Measurements from ENCODE around the gene AOAH.

DNA sequence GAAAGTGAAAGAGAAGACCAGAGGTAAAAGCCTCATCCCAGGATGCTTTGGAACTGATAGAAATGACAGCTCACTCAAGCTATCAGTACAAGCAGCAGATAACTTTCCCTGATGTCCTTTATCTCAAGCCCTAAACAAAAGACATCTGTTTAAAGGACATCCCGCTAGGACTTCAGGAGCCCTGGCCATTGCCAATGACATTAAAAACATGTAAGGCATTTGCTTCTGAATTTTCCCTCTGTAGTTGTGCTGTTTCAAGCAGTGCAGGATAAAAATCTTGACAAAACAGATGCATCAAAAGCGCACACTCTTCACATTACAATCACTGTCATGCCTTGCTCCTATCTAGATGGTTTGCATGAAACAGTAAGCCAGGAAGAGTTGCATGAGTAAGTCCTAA, 159.8 kb downstream of the AOAH start:
- TF ChIP-seq, protein P1, sequence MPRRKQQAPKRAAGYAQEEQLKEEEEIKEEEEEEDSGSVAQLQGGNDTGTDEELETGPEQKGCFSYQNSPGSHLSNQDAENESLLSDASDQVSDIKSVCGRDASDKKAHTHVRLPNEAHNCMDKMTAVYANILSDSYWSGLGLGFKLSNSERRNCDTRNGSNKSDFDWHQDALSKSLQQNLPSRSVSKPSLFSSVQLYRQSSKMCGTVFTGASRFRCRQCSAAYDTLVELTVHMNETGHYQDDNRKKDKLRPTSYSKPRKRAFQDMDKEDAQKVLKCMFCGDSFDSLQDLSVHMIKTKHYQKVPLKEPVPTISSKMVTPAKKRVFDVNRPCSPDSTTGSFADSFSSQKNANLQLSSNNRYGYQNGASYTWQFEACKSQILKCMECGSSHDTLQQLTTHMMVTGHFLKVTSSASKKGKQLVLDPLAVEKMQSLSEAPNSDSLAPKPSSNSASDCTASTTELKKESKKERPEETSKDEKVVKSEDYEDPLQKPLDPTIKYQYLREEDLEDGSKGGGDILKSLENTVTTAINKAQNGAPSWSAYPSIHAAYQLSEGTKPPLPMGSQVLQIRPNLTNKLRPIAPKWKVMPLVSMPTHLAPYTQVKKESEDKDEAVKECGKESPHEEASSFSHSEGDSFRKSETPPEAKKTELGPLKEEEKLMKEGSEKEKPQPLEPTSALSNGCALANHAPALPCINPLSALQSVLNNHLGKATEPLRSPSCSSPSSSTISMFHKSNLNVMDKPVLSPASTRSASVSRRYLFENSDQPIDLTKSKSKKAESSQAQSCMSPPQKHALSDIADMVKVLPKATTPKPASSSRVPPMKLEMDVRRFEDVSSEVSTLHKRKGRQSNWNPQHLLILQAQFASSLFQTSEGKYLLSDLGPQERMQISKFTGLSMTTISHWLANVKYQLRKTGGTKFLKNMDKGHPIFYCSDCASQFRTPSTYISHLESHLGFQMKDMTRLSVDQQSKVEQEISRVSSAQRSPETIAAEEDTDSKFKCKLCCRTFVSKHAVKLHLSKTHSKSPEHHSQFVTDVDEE (CRISPR knock-in tag; IDR thresholded peaks at IDR 0.05): 0 out of 2 replicates have a peak, but pooled peaks have one; percentile 58
- no peak for TF ChIP-seq ZC3H10 (CRISPR knock-in tag; IDR thresholded peaks at IDR 0.05)
- no peak for TF ChIP-seq PATZ1 (CRISPR knock-in tag; IDR thresholded peaks at IDR 0.05; ENCODE audit: borderline replicate concordance)
- TF ChIP-seq OSR1 (CRISPR knock-in tag; IDR thresholded peaks at IDR 0.05): no peak
- TF ChIP-seq ESRRG (CRISPR knock-in tag; IDR thresholded peaks at IDR 0.05): peak; percentile 65; the same call in 1 of the 2 replicates
- no peak for TF ChIP-seq CREB5 (CRISPR knock-in tag; IDR thresholded peaks at IDR 0.05; ENCODE audit: low read depth)
- TF ChIP-seq RARB (CRISPR knock-in tag; IDR thresholded peaks at IDR 0.05): no peak
- no peak for TF ChIP-seq ARNTL (CRISPR knock-in tag; IDR thresholded peaks at IDR 0.05; ENCODE audit: borderline replicate concordance, low read depth)
- no peak for TF ChIP-seq BACH2 (CRISPR knock-in tag; IDR thresholded peaks at IDR 0.05; ENCODE audit: borderline replicate concordance)
- TF ChIP-seq PPARA (CRISPR knock-in tag; IDR thresholded peaks at IDR 0.05; ENCODE audit: borderline replicate concordance): no peak
- no peak for TF ChIP-seq ZNF70 (CRISPR knock-in tag; IDR thresholded peaks at IDR 0.05)
- TF ChIP-seq ZFP30 (CRISPR knock-in tag; IDR thresholded peaks at IDR 0.05): no peak

Data from SK-N-SH treated with all-trans-retinoic acid at 6 μM for 48 hours (cell line).